ENCODE measurements around the gene SLC12A8. TPM values are rescaled to one million over a fixed set of nuclear protein-coding genes. Genes with fewer than 3 reads are reported as not detected.

SLC12A8 gene
- total RNA-seq, 1 donor from 2014 or later, result 9.2 TPM

DNA sequence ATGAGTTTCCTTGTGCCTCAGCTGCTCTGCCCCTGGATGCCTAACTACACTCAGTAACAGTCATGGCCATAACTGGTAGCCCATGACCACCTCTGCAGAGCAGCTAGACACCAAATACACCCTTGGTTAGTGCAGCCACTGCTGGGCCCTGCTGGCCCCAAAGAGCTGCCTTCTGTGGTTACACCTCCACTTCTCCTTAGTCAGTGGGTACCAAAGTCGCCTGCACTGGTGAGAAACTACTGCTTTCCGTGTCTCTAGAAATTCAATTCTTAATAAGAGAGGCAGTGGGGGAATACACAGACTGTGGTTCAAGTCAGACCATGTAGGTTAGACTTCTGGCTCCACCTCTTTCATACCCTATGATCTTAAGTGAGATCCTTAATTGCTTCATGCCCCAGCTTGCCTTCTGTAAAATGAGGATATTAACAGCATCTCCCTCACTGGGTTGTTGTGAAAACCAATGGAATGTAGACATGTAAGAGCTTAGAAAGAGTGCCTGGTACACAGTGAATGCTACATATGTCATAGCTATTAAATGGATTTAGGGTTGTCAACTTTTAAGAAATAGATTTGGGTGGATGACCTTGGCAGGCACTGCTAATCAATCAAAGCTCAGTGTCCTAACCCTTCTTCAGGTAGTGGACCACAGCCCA, 174.9 kb downstream of the SLC12A8 start:
- H3K27me3 Mint-ChIP-seq, result peaks cover 11% of the 10 kb centered on the region
- peaks cover 5% of the 10 kb centered on the region for H3K9me3 Mint-ChIP-seq (ENCODE audit: low read depth)
- H3K4me3 Mint-ChIP-seq (ENCODE audit: low read depth), result no peak overlapping the region
- H3K36me3 Mint-ChIP-seq (ENCODE audit: insufficient read depth), result peaks cover 2% of the 10 kb centered on the region
- DNase-seq (ENCODE audit: low spot score, unreplicated experiment), result no peak
- H3K4me1 Mint-ChIP-seq (ENCODE audit: low read depth), result peaks cover 5% of the 10 kb centered on the region
- no peak overlapping the region for H3K27ac Mint-ChIP-seq
- TF ChIP-seq CTCF (IDR thresholded peaks at IDR 0.05; ENCODE audit: unreplicated experiment), result no peak

DNA sequence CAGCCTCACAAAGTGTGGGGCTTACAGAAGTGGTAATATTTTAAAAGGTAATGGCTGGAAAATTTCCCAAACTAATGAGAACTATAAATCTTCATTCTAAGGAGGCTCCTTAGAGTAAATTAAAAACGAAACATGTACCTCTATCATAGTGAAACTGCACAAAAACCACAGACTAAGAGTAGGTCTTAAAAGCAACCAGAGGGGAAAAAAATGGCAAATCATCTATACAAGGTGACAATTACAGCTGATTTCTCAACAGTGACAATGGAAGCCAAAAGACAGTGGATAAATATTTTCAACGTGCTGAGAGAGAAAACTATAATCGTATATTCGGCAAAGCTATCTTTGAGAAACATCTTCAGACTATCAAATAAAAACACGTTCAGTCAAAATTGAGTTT, 177.3 kb downstream of the SLC12A8 start:
- Mint-ChIP-seq H3K36me3 (ENCODE audit: insufficient read depth) (peaks cover 2% of the 10 kb centered on the region), H3K27ac (no peak overlapping the region), H3K4me3 (ENCODE audit: low read depth) (no peak overlapping the region), H3K9me3 (ENCODE audit: low read depth) (peaks cover 5% of the 10 kb centered on the region), H3K4me1 (ENCODE audit: low read depth) (peaks cover 5% of the 10 kb centered on the region), H3K27me3 (peaks cover 10% of the 10 kb centered on the region)
- TF ChIP-seq CTCF (IDR thresholded peaks at IDR 0.05; ENCODE audit: unreplicated experiment), result no peak
- DNase-seq (ENCODE audit: low spot score, unreplicated experiment), result no peak

DNA sequence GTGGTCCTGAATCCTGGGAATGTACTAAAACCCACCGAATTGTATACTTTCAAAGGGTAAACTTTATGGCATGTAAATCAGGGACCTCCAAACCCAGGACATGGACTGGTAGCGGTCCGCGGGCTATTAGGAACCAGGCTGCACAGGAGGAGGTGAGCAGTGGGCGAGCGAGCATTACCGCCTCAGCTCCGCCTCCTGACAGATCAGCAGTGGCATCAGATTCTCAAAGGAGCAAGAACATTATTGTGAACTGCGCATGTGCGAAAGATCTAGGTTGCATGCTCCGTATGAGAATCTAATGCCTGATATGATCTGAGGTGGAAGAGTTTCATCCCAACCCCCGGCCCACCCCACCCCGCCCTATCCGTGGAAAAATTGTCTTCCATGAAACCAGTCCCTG, 178.9 kb downstream of the SLC12A8 start:
- no peak for DNase-seq (ENCODE audit: low spot score, unreplicated experiment)
- no peak overlapping the region for H3K4me3 Mint-ChIP-seq (ENCODE audit: low read depth)
- H3K9me3 Mint-ChIP-seq (ENCODE audit: low read depth), result peaks cover 5% of the 10 kb centered on the region
- no peak for TF ChIP-seq CTCF (IDR thresholded peaks at IDR 0.05; ENCODE audit: unreplicated experiment)
- no peaks in the 10 kb centered on the region for H3K27me3 Mint-ChIP-seq
- no peak overlapping the region for H3K27ac Mint-ChIP-seq
- no peaks in the 10 kb centered on the region for H3K4me1 Mint-ChIP-seq (ENCODE audit: low read depth)
- peaks cover 2% of the 10 kb centered on the region for H3K36me3 Mint-ChIP-seq (ENCODE audit: insufficient read depth)

DNA sequence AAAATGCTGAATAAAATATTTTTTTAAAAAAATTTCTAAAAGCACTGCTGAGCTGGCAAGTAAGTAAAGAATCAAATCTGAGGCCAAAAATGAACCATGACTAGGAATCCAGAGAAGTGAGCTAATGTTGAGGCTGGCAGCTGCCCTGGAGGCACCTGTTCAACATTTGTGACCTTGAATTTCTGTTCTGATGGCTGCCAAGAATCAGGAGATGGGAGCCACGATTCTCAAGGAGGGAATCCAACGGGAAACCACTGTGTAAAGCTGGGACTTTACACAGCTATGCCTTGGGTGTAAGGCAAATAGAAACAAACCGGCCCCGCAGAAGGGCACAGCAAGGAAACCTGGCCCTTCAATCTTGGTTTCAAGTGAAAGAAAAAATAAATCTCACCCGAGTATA, 179.4 kb downstream of the SLC12A8 start:
- no peak overlapping the region for H3K27ac Mint-ChIP-seq
- no peak for DNase-seq (ENCODE audit: low spot score, unreplicated experiment)
- H3K9me3 Mint-ChIP-seq (ENCODE audit: low read depth), result peaks cover 5% of the 10 kb centered on the region
- TF ChIP-seq CTCF (IDR thresholded peaks at IDR 0.05; ENCODE audit: unreplicated experiment), result no peak
- no peaks in the 10 kb centered on the region for H3K27me3 Mint-ChIP-seq
- no peak overlapping the region for H3K4me3 Mint-ChIP-seq (ENCODE audit: low read depth)
- H3K4me1 Mint-ChIP-seq (ENCODE audit: low read depth), result no peaks in the 10 kb centered on the region
- H3K36me3 Mint-ChIP-seq (ENCODE audit: insufficient read depth), result peaks cover 2% of the 10 kb centered on the region

DNA sequence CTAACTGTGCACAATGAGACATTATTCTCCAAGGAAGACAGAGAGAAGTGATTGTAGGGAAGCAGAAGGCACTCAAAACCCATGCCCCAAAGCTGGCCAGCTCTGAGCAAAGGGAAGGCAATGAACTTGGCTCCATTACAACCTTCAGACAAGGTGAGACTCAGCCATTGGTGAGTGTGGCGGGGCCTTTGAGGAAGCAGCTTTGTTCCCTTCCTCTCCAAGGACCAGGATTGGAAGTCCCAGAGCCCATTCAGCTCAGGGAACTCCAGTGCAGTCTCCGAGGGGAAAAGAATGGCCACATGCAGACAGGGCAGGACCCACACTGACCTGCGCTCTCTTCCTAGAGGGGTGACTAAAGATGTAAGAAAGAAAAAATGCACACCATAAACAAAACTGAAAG, 179.9 kb downstream of the SLC12A8 start:
- H3K27me3 Mint-ChIP-seq, result no peaks in the 10 kb centered on the region
- TF ChIP-seq CTCF (IDR thresholded peaks at IDR 0.05; ENCODE audit: unreplicated experiment), result no peak
- no peak for DNase-seq (ENCODE audit: low spot score, unreplicated experiment)
- peaks cover 2% of the 10 kb centered on the region for H3K36me3 Mint-ChIP-seq (ENCODE audit: insufficient read depth)
- no peak overlapping the region for H3K4me3 Mint-ChIP-seq (ENCODE audit: low read depth)
- H3K4me1 Mint-ChIP-seq (ENCODE audit: low read depth), result no peaks in the 10 kb centered on the region
- H3K27ac Mint-ChIP-seq, result no peak overlapping the region
- H3K9me3 Mint-ChIP-seq (ENCODE audit: low read depth), result peaks cover 5% of the 10 kb centered on the region

Small RNA genes within 50 kb of the gene (microRNA-seq; reads per million reads assigned to microRNA genes)
- not detected for gene MIR5092 (ENCODE audit: borderline number of aligned reads, unreplicated experiment)

Other genes with a start within 250 kb of the SLC12A8 start
- gene HEG1, start 156.8 kb downstream of the SLC12A8 start, total RNA-seq, result 4.1 and 7.2 TPM in 2 replicates
- gene ZNF148, start 162.6 kb upstream of the SLC12A8 start, total RNA-seq, result 48.6 and 53.7 TPM in 2 replicates